ENCODE results near the gene NDUFA3. TPM values are rescaled to one million over a fixed set of nuclear protein-coding genes. Genes with fewer than 3 reads are reported as not detected.
A peak's percentile ranks its signal among the peaks of the same experiment; 100 is the strongest.

The NDUFA3 gene
- polyA plus RNA-seq, 1 donor from 2014 or later = 21.4 TPM

DNA sequence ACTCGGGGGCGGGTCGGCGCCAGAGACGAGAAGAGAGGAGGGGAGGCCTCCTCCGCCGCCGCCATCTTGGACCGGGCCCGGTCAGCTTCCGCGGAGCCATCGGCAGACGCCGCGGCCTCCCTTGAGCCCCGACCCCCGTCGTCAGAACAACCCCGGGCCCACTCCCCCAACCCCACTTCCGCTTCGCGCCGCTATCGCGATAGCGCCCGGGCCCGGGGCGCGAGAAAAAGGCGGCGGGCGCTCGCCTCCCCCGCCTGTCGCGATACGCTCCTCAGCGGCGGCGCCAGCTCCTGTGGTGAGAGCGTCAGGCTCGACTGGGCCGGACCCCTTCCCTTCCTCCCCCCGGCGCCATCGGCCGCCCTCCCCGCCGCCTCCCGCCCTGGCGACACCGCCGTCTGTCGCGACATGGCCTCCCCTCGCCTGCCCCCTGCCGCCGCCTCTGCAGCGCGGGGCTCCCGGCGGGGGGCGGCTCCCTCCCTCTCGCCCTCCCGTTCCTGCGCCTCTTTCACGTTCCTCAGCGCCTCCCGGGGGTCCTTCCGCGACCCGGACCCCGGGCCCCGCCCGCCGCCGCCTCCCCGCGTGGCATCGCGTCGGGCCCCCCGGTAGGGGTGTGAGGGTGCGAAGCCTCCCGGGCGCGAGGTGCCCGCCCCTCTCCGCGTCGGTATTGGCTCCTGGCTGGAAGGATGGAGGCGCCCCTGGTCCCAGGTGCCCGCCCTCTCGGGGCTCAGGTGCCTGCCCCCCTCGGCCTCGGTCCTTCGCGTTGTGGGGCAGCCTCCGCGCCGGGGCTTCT lies 35.2 kb downstream of the NDUFA3 start, which contains the start of gene CNOT3:
TSS of gene CNOT3 (plus strand) at position 64 of the 790 bp plus-strand sequence. CDS start 5,217 bp downstream, outside the sequence.
- no peaks in the 10 kb centered on the region for H3K27me3 ChIP-seq (ENCODE audit: insufficient read depth, low read depth, low read length)
- TF ChIP-seq POLR2AphosphoS5 (IDR thresholded peaks at IDR 0.05) (peak; percentile 95), MXI1 (conservative IDR thresholded peaks at IDR 0.05; ENCODE audit: poor library complexity, severe bottlenecking) (peak; percentile 32), RAD21 (conservative IDR thresholded peaks at IDR 0.05) (no peak), TAF1 (IDR thresholded peaks at IDR 0.05; ENCODE audit: low read depth) (peak; percentile 56), SMC3 (conservative IDR thresholded peaks at IDR 0.05; ENCODE audit: poor library complexity) (peak; percentile 39), EP300 (conservative IDR thresholded peaks at IDR 0.05; ENCODE audit: poor library complexity, severe bottlenecking) (no peak), CTCF (IDR thresholded peaks at IDR 0.05; ENCODE audit: poor library complexity, severe bottlenecking) (peak; percentile 20), EZH2 (IDR thresholded peaks at IDR 0.05; ENCODE audit: borderline replicate concordance, insufficient read depth, low read length, poor library complexity, severe bottlenecking) (no peak)
- TF ChIP-seq, protein P1, sequence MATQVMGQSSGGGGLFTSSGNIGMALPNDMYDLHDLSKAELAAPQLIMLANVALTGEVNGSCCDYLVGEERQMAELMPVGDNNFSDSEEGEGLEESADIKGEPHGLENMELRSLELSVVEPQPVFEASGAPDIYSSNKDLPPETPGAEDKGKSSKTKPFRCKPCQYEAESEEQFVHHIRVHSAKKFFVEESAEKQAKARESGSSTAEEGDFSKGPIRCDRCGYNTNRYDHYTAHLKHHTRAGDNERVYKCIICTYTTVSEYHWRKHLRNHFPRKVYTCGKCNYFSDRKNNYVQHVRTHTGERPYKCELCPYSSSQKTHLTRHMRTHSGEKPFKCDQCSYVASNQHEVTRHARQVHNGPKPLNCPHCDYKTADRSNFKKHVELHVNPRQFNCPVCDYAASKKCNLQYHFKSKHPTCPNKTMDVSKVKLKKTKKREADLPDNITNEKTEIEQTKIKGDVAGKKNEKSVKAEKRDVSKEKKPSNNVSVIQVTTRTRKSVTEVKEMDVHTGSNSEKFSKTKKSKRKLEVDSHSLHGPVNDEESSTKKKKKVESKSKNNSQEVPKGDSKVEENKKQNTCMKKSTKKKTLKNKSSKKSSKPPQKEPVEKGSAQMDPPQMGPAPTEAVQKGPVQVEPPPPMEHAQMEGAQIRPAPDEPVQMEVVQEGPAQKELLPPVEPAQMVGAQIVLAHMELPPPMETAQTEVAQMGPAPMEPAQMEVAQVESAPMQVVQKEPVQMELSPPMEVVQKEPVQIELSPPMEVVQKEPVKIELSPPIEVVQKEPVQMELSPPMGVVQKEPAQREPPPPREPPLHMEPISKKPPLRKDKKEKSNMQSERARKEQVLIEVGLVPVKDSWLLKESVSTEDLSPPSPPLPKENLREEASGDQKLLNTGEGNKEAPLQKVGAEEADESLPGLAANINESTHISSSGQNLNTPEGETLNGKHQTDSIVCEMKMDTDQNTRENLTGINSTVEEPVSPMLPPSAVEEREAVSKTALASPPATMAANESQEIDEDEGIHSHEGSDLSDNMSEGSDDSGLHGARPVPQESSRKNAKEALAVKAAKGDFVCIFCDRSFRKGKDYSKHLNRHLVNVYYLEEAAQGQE (IDR thresholded peaks at IDR 0.05; ENCODE audit: borderline replicate concordance) = peak; percentile 51
- H3F3A ChIP-seq (ENCODE audit: insufficient read depth, low read length, poor library complexity, severe bottlenecking) = no peaks in the 10 kb centered on the region
- H3K36me3 ChIP-seq (ENCODE audit: insufficient read depth, low read length) = no peaks in the 10 kb centered on the region
- H3K4me3 ChIP-seq (ENCODE audit: low read length) = peak within 1 kb of the TSS; percentile 92
- H3K79me2 ChIP-seq (replicated peaks; ENCODE audit: insufficient read depth, low read length) = peaks cover 34% of the 10 kb centered on the region
- H3K4me2 ChIP-seq (ENCODE audit: low read length) = peak within 1 kb of the TSS; percentile 80
- H3K27ac ChIP-seq (ENCODE audit: low read length) = peak within 1 kb of the TSS; percentile 83
- H3K9me3 ChIP-seq (ENCODE audit: low read length) = no peaks in the 10 kb centered on the region
- H4K20me1 ChIP-seq (ENCODE audit: insufficient read depth) = no peaks in the 10 kb centered on the region
- H3K9me2 ChIP-seq (ENCODE audit: insufficient read depth, low read length) = no peaks in the 10 kb centered on the region
- peak within 1 kb of the TSS; percentile 97 for H3K9ac ChIP-seq (ENCODE audit: low read length)
- peak within 1 kb of the TSS; percentile 49 for H2AFZ ChIP-seq (ENCODE audit: low read depth, low read length)

- H3K27me3 ChIP-seq (ENCODE audit: insufficient read depth, low read depth, low read length) = no peaks in the 10 kb centered on the region
- H3K4me2 ChIP-seq (ENCODE audit: low read length) = peak overlapping the region; percentile 80
- H2AFZ ChIP-seq (ENCODE audit: low read depth, low read length) = no peak overlapping the region
- H3K27ac ChIP-seq (ENCODE audit: low read length) = peak overlapping the region; percentile 83
- peaks cover 34% of the 10 kb centered on the region for H3K79me2 ChIP-seq (replicated peaks; ENCODE audit: insufficient read depth, low read length)
- H3K9me3 ChIP-seq (ENCODE audit: low read length) = no peaks in the 10 kb centered on the region
- H3K36me3 ChIP-seq (ENCODE audit: insufficient read depth, low read length) = no peaks in the 10 kb centered on the region
- no peaks in the 10 kb centered on the region for H3F3A ChIP-seq (ENCODE audit: insufficient read depth, low read length, poor library complexity, severe bottlenecking)
- TF ChIP-seq SMC3 (conservative IDR thresholded peaks at IDR 0.05; ENCODE audit: poor library complexity) = no peak
- TF ChIP-seq POLR2AphosphoS5 (IDR thresholded peaks at IDR 0.05) = no peak
- no peak for TF ChIP-seq RAD21 (conservative IDR thresholded peaks at IDR 0.05)
- no peak for TF ChIP-seq MXI1 (conservative IDR thresholded peaks at IDR 0.05; ENCODE audit: poor library complexity, severe bottlenecking)
- TF ChIP-seq EZH2 (IDR thresholded peaks at IDR 0.05; ENCODE audit: borderline replicate concordance, insufficient read depth, low read length, poor library complexity, severe bottlenecking) = no peak
- peak overlapping the region; percentile 92 for H3K4me3 ChIP-seq (ENCODE audit: low read length)
- H3K9me2 ChIP-seq (ENCODE audit: insufficient read depth, low read length) = no peaks in the 10 kb centered on the region
- peak overlapping the region; percentile 97 for H3K9ac ChIP-seq (ENCODE audit: low read length)
- no peaks in the 10 kb centered on the region for H4K20me1 ChIP-seq (ENCODE audit: insufficient read depth)
Measured at GRCh38 chr19:54138489-54139256, 36.0 kb downstream of the NDUFA3 start.

Measured in neural cell (in vitro differentiated cells).